DOHH2 (cell line): ENCODE measurements around the gene PCF11.

Source experiments
- EZH2phosphoT487 ChIP-seq: fragments of 200-600 bp; sonication (generic); IDR thresholded peaks from 2 replicates; pipeline ENCODE4 v1.6.1; 2017; ENCODE audit warnings: borderline replicate concordance, mild to moderate bottlenecking, antibody characterized with exemption, low read length, moderate library complexity, mixed read lengths
- TF ChIP-seq, protein P1 (sequence below): fragments of 200-600 bp; sonication (generic); IDR thresholded peaks from one replicate; pipeline ENCODE4 v1.5.1; 2014; ENCODE audit warnings: antibody characterized with exemption, mild to moderate bottlenecking, low read depth, low read length; ENCODE audit not compliant: poor library complexity, severe bottlenecking

DNA sequence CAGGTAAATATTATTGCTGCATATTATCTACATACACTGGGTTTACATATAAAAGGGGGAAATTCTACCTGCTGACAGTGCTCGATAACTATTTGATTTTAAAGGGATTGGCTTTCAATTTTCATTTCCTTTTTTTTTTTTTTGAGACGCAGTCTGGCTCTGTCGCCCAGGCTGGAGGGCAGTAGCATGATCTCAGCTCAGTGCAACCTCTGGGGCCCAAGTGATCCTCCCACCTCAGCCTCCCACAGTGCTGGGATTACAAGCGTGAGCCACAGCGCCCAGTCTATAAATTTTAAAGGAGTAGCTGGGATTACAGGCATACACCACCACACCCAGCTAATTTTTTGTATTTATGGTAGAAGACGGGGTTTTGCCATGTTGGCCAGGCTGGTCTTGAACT lies 3.2 kb upstream of the PCF11 start:
- TF ChIP-seq, protein P1, sequence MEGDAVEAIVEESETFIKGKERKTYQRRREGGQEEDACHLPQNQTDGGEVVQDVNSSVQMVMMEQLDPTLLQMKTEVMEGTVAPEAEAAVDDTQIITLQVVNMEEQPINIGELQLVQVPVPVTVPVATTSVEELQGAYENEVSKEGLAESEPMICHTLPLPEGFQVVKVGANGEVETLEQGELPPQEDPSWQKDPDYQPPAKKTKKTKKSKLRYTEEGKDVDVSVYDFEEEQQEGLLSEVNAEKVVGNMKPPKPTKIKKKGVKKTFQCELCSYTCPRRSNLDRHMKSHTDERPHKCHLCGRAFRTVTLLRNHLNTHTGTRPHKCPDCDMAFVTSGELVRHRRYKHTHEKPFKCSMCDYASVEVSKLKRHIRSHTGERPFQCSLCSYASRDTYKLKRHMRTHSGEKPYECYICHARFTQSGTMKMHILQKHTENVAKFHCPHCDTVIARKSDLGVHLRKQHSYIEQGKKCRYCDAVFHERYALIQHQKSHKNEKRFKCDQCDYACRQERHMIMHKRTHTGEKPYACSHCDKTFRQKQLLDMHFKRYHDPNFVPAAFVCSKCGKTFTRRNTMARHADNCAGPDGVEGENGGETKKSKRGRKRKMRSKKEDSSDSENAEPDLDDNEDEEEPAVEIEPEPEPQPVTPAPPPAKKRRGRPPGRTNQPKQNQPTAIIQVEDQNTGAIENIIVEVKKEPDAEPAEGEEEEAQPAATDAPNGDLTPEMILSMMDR = no peak
- TF ChIP-seq EZH2phosphoT487 = no peak
